HG03097 (cell line): ENCODE data around the gene AGMO.

Experiments used
- ATAC-seq: cut with Tn5 transposase; IDR thresholded peaks from one replicate; pipeline ENCODE4 v1.9.1; 2021; ENCODE audit not compliant: unreplicated experiment, low FRiP score

AGMO gene

DNA sequence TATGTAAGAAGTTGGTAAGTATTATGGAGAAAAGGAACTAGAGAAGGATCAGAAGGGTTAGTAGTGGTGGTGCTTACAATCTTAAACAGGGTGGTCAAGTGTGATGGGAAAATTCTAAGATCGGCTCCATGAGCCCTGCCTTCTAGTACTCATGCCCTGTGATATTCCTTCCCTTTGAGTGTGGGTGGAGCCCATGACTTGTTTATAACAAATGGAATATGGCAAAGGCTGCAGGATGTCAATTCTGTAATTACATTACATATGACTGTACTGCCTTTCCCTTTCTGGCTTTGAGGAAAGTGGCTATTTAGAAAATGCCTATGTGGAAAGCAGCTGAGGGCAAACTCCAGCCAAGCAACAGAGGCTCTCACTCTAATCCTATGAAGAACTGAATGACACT, 309.6 kb downstream of the AGMO start:
- ATAC-seq: no peak

GRCh38 chr7:15248514-15248913, 313.3 kb downstream of the AGMO start:
- no peak for ATAC-seq

DNA sequence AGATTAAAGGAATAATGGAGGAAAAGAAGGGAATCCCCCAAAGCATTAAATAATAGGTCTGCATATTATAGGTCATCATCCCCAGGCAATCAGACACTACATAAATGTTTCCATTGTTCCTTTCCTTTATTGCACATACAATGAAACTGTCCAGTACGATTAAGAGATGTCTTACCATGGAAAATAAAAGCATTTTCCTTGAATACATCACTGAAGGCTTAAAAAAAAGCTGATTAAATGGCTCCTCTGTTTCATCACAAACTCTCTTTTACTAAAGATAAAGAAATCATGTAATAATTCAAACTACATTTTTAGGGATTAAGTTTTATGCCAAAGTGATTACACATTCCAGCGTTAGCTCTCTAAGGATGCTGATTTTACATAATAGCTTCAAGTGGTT, 316.0 kb downstream of the AGMO start:
- ATAC-seq: no peak

- no peak for ATAC-seq
Measured at GRCh38 chr7:15239801-15240200, 322.0 kb downstream of the AGMO start.

DNA sequence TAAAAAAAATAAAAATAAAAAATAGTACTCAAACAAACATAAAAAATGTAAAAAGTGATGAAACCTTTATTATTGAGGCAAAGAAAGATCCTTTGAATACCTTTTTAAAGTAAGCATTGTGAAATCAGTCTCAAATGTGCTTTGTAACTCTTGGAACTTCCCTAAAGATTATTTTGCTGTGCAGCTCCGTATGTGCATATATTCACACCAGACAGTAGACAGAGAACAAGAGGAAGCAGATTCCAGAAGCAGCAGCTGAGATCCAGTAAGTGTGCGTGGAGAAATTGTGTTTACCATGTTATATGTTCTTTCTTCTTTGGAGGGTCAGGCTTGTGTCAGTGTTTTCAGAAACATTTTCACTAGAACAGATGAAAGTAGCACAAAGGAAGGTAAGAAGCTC, 324.9 kb downstream of the AGMO start:
- ATAC-seq: no peak

- no peak for ATAC-seq
Measured at GRCh38 chr7:15234431-15234830, 327.4 kb downstream of the AGMO start.

- no peak for ATAC-seq
Measured at GRCh38 chr7:15228831-15229230, 333.0 kb downstream of the AGMO start.

DNA sequence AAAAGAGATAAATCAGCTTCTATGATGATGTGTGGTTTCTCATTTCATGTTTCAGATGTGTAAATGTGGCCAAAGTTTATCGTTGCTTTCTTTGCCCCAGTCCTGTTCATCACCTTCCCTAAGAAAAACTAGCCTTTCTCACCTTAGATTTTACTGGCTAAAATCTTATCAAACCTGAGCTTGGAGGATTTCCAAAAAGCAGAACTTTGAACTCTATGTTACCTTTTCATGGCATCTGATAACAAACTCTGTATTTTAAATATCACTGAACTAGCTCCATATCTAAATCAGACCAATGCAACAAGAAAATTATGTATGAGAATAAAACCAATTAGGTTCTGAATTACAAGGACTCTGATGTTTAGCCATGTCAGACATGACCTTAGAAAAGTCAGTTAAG, 335.8 kb downstream of the AGMO start:
- ATAC-seq: no peak

- no peak for ATAC-seq
Measured at GRCh38 chr7:15219758-15220157, 342.1 kb downstream of the AGMO start.

GRCh38 chr7:15218261-15218660, 343.6 kb downstream of the AGMO start:
- ATAC-seq: no peak

- ATAC-seq: no peak
Measured at GRCh38 chr7:15215616-15216015, 346.2 kb downstream of the AGMO start.

- ATAC-seq: no peak
Measured at GRCh38 chr7:15214976-15215375, 346.8 kb downstream of the AGMO start.

- ATAC-seq: no peak
Measured at GRCh38 chr7:15213093-15213492, 348.7 kb downstream of the AGMO start.

DNA sequence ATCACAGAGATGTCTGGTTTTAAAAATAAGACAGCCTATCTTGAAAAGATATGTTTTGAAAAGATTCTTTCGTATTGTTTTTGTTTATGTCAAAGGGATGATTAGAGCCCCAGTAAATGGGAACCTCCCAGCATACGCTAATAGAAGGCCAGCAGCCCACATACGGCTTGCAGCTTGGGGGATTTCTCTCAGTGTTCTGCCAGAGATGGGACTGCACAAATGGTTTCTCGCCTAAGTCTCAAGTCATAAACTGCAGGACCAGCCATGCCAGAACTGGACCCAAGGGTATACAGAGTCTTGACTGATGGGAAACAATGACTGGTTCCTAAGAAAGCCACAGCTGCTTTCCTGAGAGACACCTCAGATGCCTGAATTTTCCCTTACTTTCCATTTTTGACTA, 352.4 kb downstream of the AGMO start:
- ATAC-seq: no peak

- ATAC-seq: no peak
Measured at GRCh38 chr7:15204421-15204820, 357.4 kb downstream of the AGMO start.

- no peak for ATAC-seq
Measured at GRCh38 chr7:15199482-15199881, 362.3 kb downstream of the AGMO start.

DNA sequence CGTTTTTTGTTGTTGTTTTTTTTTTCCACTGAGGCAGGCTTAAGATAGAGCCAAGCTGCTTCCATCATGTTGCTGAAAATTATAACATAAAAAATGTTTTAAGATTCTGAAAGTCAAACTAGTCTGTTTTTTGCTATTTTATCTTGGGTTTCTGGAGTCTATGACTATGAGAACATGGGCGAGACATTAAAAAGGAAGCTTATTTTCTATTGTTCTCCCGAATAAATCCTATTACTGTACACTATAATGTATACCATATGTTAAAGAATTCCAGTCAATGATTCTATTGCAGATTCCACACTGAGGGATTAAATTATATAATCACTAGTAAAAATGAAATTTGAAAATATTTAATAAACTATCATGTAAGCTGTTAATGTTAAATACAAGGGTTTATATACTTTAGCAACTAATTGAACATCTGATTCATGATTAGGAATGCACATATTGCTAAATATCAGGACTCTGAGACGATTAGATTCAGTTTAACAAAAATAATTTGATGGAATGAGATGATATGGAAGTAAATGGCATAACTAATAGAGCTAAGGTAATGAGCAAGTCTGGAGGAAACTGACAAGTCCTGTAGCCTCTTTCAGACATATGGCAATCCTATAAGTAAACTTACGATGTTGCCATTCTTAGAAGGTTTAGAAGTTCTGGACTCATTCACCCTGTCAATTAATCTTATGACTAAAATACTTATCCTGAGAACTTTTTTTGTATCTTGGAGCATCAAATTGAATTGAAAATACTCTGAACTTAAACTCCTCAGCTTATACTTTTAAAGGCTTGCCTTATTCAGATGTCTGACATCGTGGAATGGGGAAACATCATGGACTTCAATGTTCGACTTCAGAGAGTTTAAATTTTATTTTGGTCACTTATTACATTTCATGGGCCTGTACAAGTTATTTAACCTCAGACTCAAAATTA, 364.5 kb downstream of the AGMO start:
- ATAC-seq: no peak

- ATAC-seq: no peak
Measured at GRCh38 chr7:15178065-15178464, 383.8 kb downstream of the AGMO start.

- no peak for ATAC-seq
Measured at GRCh38 chr7:15176089-15176488, 385.7 kb downstream of the AGMO start.

- no peak for ATAC-seq
Measured at GRCh38 chr7:15175152-15175551, 386.7 kb downstream of the AGMO start.

DNA sequence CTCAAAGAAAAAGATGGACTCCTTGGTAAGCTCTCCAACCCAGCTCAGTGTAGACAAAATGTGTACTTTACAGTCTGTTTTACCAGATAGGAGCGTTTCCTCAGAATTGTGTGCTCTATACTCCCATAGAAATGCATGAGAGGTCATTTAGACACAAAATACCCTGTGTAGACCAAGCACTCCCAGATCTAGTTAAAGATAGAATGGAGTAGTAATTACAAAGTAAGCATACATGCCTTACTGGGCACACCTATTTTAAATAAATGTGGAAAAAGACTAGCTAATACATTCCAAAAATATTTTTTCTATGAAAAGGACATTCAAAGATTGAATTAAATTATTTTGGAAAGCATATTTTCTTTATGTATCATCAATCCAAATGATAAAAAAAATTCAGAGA, 387.3 kb downstream of the AGMO start:
- ATAC-seq: no peak

GRCh38 chr7:15168489-15168888, 393.3 kb downstream of the AGMO start:
- ATAC-seq: no peak

GRCh38 chr7:15167912-15168311, 393.9 kb downstream of the AGMO start:
- no peak for ATAC-seq
